HG03060 (cell line): Measurements from ENCODE around the gene AURKAIP1.
"Not testable (repeated sequence)": the region's sequence is repeated elsewhere in the genome, so short reads cannot be mapped to it uniquely, and the experiment has no call there.

Experiments
- ATAC-seq: cut with Tn5 transposase; IDR thresholded peaks from one replicate; pipeline ENCODE4 v1.9.1; 2021; ENCODE audit warnings: low read depth, moderate number of reproducible peaks; ENCODE audit not compliant: unreplicated experiment

The AURKAIP1 gene

DNA sequence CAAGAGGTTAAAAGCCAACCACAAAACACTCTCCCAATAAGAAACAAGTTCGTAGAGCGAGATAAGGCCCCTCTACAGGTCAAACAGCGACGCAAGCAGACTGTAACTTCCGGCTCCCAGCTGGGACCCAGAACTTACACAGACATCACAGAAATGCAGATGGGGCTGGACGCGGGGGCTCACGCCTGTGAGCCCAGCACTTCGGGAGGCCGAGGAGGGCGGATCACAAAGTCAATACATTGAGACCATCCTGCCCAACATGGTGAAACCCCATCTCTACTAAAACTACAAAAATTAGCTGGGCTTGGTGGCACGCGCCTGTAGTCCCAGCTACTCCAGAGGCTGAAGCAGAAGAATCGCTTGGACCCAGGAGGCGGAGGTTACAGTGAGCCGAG lies 13.1 kb upstream of the AURKAIP1 start:
- no peak for ATAC-seq

DNA sequence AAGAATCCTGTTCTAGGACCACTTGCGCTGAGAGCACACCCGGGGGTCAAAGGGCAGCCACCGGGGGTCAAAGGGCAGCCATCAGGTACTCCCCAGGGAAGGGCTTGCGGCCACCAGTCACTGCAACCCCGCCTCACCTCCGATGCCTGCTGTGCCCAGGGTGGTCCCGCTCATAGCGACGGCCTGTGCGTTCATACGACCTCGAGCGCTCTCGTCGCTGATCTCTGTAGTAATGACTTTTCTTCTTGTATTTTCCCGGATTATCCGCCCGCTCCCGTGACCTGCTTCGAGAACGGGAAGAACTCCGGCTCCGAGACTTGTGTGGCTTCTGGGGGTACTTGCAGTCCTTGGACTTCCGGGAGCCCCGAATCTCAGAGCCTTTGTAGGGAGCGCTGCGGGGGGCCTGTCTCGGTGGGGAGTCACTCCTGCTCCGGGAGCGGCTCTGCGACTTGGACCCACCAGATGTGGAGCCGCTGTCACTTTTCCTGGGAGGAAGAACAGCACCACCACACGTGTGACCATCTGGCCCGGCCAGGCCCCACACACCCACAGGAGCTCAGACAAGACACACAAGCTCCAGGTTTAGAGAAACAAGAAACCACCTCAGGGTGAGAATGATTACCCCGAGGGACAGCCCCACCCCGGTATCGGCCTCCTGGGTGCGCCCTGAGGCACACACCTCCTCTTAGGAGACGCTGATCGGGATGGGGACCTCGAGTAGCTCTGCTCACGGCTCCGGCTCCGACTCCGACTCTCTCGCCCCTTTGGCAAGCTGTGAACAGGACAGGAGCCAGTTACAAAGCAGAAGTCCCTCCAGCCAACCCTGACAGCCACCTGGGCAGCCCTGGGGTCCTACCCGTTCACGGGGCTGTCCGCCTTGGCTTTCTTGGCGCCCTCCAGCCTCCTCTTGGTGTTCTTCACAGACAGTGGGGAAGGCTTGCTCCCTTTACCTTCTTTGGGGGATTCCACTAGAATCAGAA lies 12.4 kb upstream of the AURKAIP1 start:
- ATAC-seq, result no peak

DNA sequence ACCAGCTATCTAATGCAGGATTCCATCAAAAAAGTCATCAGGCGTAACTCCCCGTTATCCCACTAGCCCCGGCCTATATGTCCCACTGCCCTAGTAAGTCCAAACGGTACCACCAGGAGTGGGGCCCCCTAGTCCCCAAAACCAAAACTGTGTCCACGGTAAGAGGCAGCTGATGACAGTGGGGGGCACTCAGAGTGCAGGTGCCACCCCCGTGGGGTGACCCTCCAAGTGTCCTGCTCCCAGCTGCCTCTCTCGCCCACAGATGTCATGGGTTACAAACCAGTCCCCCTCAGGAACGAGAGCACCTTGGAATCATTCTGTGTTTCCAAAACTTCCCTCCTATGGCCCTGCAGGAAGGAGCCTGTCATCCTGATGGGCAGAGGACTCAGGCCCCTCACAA lies 10.9 kb upstream of the AURKAIP1 start:
- no peak for ATAC-seq

DNA sequence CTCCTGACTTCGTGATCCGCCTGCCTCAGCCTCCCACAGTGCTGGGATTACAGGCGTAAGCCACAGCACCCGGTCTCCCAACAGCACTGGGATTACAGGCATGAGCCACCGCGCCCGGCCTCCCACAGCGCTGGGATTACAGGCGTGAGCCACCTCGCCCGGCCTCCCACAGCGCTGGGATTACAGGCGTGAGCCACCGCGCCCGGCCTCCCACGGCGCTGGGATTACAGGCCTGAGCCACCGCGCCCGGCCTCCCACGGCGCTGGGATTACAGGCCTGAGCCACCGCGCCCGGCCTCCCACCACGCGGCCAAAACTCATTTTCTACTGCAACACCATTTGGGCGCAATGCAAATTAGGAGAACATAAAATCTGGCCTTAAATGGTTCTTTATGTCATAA lies 10.3 kb upstream of the AURKAIP1 start:
- not testable (repeated sequence) for ATAC-seq

DNA sequence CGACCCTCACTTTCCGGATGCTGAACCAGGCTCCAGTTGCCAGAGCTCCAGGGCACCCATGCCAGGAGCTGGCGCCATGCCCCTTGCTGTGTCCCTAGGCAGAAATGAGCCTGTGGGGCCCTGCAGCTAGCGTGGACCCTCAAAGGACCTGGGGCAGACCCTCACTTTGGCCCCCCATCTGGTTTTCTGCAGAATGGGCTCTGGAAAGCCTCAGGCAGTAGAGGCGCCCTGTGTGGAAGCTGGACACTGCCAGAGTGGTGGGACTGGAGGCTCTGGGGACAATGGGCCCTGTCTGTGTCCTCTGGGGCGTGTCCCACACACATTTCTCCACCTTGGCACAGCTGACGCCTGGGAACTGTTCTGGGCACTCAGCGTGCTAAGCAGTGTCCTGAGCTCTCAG lies 6.3 kb upstream of the AURKAIP1 start:
- no peak for ATAC-seq

DNA sequence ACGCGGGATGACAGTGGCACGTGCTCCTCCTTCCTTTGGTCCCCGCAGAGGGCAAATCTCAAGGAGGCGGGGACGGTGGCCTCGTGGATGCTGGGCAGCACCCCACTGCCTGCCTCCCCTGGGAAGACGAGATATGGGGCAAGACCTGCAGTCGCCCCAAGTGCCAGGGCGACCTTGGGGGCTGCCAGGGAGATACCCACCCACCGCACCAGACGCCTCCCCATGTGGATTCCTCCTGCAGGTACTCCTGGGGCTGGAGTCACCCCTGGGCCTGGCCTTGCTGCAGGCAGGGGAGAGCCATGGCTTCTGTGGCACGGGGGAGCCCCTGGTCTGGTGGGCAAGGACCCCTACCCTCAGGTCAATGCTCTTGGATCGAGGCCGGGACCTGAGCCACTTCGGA lies 5.9 kb upstream of the AURKAIP1 start:
- no peak for ATAC-seq

DNA sequence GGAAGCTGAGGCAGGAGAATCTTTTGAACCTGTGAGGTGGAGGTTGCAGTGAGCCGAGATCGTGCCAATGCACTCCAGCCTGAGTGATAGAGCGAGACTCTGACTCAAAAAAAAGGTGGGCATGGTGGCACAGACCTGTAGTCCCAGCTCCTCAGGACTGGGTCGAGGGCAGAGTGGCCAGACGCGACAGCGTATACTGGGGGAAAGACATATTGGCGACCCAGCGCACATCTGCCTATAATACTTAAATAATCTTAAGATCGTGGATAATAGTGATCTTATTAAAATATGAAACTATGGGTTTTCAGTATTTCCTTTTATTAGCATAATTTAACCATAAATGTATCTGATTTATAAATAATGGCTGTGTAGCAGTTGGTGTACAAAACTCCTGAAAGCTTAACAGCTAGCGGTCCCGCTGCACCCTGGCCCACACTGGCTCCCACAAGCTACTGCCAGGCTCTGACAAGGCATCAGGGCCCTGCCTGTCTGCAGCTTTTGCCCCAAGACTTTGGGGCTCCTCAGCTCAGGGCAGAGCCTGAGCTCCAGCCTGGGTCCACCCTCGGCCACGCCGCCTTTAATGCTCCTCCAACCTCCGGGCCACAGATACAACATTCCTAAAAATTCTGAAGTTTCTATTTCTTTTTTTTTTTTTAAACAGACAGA lies 2.7 kb upstream of the AURKAIP1 start:
- no peak for ATAC-seq

DNA sequence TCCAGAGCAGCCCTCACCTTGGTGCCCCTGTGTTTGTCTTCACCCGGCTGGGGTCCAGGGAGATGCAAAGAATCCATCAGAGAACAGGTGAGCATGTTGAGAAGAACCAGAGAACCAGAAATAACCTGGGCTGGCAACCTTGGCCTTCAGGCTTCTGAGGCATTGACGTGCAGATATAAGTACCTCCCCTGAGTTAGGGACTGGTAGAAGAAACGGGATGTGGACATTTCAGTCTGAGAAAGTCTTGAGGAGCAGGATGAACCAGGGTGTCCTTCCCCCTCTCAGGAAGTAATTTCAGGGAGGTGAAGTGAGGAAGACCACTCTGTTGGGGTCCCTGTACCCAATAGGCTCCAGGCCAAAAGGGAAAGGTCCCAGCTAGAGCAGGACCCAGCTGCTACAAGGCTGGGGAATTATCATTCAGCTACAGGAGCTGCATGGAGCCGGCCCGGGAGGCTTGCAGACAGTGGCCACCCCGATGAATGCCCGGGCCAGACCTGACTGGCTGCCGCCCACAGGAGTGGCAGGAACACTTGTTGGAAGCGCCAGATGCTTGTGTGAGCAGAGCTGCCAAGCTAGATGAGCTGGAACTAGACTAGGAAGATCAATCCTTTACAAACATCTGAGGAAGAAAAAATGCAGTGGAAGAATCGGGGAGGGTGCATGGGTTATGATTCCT lies 1.7 kb upstream of the AURKAIP1 start:
- ATAC-seq, result no peak

DNA sequence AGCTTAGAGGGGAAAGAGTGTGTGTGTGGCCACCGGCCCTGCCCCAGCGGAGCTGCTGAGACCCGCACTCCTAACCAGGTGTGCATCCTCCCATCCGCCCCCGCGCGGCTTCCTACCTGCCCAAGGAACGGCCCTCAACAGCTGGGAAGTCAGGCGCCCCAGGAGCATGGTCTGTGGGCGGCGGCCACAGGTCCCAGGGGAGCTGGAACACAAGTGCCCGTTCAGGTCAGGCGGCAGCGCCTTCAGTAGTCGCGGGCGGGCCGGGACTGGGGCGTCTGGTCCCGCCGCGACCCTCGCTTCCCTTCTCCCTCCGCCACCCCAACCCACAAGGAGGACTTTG lies 448 bp downstream of the AURKAIP1 start:
- ATAC-seq, result no peak

DNA sequence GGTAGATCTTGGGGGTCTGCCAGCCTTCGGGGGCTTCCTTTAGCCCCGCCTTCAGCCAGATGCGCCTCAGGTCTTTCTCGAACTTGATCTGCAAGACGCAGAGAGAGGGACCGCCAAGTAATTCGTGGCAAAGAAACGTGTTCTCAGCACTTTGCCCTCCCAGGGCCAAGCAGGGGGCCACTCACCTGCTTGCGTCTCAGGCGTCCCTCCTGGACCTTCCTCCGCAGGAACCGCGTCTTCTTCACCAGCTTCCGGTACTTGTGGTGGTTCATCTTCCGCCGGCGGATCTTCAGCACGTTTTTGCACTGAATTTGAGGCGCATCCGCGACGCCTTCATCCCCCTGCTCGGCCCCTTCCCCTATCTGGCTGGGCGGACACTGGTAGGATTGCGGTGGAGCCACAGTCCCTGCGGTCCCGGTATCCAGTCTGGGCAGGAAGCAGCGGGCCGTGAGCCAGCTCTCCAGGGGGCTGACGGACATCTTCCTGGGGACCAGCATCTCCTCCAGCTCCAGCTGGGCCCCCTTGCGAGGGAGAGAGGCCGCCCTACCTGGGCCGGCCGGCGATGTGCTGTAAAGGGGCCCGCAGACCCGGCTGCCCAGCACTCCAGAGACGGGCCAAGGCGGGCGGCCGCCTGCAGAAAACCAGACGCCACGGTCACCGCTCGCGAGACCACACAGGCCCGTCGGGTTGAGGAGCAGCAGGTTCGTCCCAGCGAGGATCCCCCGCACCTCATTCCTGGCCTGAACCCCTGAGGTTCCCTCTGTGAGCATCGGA lies 1.0 kb downstream of the AURKAIP1 start:
- ATAC-seq, result no peak

DNA sequence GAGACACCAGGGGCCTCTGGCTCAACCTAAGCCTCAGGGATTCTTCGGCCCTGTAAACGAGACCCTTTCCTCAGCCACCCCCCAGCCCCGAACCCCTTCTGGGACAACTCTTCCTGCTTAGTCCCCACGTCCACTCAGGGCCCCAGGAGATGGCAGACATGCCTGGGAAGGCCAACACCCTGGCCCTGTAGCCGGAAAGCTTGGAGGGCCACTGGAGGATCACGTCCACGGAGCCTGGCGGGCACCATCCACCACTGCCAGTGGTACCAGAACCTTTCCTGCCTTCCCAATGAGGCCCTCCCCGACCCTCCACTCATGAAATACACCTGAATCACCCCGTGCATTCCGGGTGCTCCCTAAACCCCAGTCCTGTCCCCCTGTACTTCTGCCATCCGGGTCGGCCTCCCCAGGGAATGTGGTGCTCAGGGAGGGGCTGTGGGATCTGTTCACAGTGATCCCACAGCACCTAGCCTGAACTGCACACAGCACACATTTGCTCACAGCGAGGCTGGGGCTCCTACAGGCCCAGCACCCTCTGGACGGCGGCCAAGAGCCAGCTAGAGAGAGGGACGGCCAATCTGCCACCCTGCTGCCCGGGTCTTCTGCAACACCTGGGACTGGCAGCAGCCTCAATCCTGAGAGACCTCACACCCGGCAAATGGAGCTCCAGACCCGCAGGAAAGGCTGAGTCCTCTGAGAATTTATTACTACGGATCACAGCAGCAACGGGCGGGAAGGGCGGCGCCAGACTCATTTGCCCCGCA lies 1.8 kb downstream of the AURKAIP1 start:
- no peak for ATAC-seq

DNA sequence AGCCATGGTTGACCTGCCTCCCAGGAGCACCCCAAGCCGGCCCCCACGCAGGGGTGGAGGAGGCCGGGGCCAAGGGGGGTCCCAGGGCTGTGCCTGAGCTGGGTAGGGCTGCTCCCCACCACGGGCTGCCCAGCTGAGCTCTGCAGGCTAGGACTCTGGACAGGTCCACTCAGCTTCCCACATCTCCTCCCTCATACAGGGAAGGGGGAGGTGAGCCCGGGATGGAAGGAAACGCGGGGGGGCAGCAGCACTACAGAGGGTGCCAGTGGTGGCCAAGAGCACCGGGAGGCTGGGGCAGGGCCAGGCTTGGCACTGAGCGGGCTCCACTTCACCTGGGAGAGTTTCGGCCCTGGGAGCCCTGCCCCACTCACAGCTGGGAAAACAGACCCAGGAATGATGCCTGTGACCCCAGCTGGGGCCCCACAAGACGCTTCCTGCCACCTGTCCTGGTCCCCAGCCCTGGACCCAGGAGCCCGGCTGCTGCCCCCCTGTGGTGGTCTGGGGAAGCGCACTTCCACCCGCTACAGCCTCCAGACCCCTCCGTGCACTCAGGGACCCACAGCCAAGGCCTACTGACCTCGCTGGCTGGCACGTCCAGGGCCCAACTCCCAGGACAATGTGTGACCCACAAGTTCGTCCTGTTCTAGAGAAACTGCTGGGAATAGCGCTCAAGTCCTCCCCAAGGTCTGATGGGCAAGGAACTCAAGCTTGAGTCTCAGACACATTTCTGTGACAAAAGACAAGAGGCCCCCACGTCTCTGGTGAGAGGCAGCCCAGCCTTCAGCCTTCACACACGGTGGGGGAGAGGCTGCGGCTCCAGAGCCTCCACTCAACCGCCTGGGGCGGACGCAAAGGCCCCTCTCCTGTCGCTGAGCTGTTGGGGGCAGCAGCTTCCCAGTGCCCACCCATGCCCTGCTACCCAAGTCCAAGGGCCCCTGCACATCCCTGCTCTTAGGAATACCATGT lies 3.0 kb downstream of the AURKAIP1 start:
- ATAC-seq, result no peak

DNA sequence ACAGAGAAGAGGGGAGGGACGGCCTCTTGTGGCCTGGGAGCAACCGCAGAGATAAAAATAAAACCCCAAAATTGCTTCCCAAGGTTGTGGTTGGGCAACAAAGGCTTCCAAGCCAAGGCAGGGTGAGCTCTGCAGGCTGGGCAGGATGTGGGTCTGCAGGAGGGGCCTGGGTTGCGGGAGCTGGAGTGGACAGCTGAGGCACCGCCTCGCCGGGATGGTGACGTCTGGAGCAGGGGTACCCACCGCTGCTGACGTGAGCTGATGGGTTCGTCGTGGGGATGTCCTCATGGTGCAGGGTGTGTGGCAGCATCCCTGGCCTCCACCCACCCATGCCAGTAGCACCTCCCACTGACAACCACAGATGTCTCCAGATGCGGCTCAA lies 3.7 kb downstream of the AURKAIP1 start:
- ATAC-seq, result no peak

DNA sequence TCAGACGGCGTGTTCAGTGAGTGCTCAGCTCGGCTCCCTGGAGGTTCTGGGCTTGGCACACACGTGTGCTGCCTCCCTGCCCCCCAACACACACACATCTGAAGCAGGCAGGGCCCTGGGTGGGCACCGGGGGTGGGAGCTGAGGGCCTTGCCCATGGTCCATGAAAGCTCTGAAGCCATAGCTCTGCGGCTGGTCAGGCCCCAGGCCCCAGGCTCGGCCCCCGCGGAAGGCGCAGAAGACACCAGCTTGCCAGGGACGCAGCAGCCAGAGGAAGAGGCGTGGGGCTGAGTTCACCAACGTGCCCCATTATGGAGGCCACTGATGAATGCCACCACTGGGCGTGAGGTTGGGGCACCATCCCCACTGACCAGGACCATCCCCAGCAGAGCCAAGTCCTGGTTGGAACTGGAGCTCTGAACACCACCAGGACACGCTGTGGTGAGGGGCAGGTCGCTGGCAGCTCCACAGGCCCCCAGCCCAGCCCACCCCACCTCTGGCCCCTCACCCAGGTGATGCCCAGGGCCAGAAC lies 4.2 kb downstream of the AURKAIP1 start:
- ATAC-seq, result no peak

DNA sequence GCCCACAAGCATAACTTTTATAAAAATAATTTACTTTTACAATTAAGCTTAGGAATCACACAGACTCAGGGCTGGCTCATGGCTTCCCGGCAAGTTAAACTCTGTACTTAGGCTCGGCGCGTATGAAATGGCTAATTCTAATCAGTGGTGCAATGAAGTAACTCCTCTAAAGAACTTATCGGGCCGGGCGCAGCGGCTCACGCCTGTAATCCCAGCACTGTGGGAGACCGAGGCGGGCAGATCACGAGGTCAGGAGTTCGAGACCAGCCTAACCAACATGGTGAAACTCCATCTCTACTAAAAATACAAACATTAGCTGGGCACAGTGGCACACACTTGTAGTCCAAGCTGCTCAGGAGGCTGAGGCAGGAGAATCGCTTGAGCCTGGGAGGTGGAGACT lies 4.9 kb downstream of the AURKAIP1 start:
- not testable (repeated sequence) for ATAC-seq

DNA sequence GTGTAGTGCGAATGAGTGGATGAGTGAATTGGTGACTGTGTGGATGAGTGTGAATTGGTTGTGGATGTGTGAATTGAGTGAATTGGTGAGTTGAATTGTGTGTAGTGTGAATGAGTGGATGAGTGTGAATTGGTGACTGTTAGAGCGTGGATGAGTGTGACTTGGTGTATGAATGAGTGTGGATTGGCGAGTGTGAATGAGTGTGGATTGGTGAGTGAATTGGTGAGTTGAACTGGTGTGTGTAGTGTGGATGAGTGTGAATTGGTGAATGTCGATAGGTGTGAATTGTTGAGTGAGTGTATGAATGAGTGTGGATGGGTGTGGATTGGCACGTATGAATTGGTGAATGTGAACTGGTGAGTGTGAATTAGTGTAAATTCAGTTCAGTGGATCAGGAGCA lies 7.7 kb downstream of the AURKAIP1 start:
- no peak for ATAC-seq

DNA sequence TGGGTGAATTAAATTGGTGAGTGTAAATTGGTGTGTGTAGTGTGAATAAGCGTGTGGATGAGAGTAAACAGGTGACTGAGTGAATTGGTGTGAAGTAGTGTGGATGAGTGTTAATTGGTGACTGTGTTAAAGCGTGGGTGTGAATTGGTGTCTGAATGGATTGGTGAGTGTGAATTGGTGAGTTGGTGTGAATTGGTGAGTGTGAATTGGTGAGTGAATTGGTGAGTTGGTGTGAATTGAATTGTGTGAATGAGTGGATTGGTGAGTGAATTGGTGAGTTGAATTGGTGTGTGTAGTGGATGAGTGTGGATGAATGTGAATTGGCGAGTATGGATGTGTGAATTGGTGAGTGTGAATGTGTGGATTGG lies 8.3 kb downstream of the AURKAIP1 start:
- no peak for ATAC-seq

DNA sequence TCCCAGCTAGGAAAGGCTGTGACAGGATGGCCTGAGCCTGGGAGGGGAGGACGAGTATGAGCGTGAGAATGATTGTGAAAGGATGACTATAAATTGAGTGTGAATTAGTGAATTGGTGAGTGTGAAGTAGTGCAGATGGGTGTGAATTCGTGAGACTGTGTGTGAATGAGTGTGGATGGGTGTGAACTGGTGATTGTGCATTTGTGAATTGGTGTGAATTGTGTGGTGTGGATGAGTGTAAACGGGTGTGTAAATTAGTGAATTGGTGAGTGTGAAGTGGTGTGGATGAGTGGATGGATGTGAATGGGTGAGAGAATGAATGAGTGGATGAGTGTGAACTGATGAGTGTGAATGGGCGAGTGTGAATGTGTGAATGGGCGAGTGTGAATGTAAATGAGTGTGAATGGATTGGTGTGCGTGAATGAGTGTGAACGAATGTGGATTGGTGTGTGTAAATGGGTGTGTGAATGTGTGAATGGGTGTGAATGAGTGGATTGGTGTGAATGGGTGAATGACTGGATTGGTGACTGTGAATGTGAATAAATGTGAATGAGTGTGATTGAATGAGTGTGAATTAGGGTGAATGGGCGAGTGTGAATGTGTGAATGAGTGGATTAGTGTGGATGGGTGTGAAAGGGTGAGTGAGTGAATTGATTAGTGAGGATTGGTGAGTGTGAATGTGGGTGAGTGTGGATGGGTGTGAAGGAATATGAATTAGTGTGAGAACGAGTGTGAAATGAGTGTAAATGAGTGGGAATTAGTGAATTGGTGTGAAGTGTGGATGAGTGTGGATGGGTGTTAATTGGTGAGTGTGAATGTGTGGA lies 8.9 kb downstream of the AURKAIP1 start:
- no peak for ATAC-seq
